ENCODE data around the gene FLNB.

Gene FLNB

DNA sequence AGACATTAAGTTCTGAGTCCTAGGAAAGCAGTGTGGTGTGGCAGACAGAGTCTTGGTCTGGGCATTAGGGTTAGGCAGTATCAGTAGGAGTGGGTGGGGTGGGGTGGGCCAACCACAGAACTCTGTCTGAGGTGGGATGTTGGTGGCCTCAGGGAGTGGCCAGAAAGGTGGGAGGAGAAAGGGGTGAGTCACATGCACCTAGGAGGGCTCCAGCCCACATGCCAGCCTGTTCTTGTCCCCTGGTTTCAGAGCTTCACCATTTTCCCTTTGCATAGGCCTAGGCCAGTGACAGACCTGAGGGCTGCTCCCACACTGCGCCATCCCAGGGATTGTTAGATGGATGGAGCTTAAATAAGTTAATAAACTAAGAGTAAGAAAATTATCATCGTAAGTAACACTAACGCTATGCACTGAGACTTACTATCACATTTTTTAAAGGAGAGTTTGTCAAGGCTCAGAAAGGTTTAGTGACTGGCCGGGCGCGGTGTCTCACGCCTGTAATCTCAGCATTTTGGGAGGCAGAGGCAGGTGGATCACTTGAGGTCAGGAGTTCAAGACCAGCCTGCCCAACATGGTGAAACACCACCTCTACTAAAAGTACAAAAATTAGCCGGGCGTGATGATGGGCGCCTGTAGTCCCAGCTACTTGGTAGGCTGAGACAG lies 168.7 kb downstream of the FLNB start:
- peaks cover 0 to 28% (median 3%) of the 10 kb centered on the region in 3 experiments for H3K27me3 ChIP-seq (ENCODE audit: control insufficient read depth in 3 of 3, insufficient read depth in 3 of 3, low read depth in 1 of 3, low read length in 3 of 3)
- WGBS, 2 donors (ENCODE audit: extremely low coverage in 2 of 2, insufficient read length in 2 of 2, insufficient replicate concordance in 1 of 2), result no CpG with 5 or more reads among the region's 10 CpGs
- H3K9me3 ChIP-seq (replicated peaks in 1 of 2; ENCODE audit: control insufficient read depth in 2 of 2, insufficient read depth in 1 of 2, low read depth in 1 of 2, low read length in 2 of 2), result no peaks in the 10 kb centered on the region
- no peak overlapping the region for H2BK15ac ChIP-seq (ENCODE audit: low read length)
- no peak overlapping the region for H3K4ac ChIP-seq (ENCODE audit: low read length)
- H3K4me3 ChIP-seq (ENCODE audit: low read length in 2 of 2), result no peak overlapping the region
- H4K8ac ChIP-seq (ENCODE audit: low read depth, low read length), result no peak overlapping the region
- no peak overlapping the region for H2BK12ac ChIP-seq (ENCODE audit: low read length)
- H2BK5ac ChIP-seq (ENCODE audit: low read length), result no peak overlapping the region
- H3K27ac ChIP-seq (replicated peaks; ENCODE audit: low read length), result no peak overlapping the region
- no peak overlapping the region for H3K23ac ChIP-seq (ENCODE audit: low read depth, low read length, poor library complexity)
- H3K79me1 ChIP-seq (ENCODE audit: low read depth, low read length), result no peaks in the 10 kb centered on the region
- no peak overlapping the region for H3K9ac ChIP-seq (ENCODE audit: low read depth, low read length, poor library complexity)
- H3K18ac ChIP-seq (ENCODE audit: low read length), result no peak overlapping the region
- peaks cover 10 to 13% of the 10 kb centered on the region in 2 donors for H3K4me1 ChIP-seq (ENCODE audit: control insufficient read depth in 2 of 2, insufficient read depth in 1 of 2, low read depth in 1 of 2, low read length in 2 of 2)
- H2AK5ac ChIP-seq (ENCODE audit: low read depth, low read length), result peak overlapping the region; percentile 71
- H4K91ac ChIP-seq (ENCODE audit: low read depth, low read length, poor library complexity), result no peak overlapping the region
- no peak overlapping the region for H3K4me2 ChIP-seq (ENCODE audit: insufficient read depth, low read length, poor library complexity, severe bottlenecking)
- H3K36me3 ChIP-seq (replicated peaks in 1 of 2; ENCODE audit: control insufficient read depth in 2 of 2, insufficient read depth in 2 of 2, low read length in 2 of 2), result no peaks in the 10 kb centered on the region
- no peak for DNase-seq (ENCODE audit: low spot score)
- H2AFZ ChIP-seq (ENCODE audit: low read length), result no peak overlapping the region
- no peak overlapping the region for H3K14ac ChIP-seq (ENCODE audit: low read length)
- H2BK120ac ChIP-seq (ENCODE audit: low read depth, low read length), result no peak overlapping the region

DNA sequence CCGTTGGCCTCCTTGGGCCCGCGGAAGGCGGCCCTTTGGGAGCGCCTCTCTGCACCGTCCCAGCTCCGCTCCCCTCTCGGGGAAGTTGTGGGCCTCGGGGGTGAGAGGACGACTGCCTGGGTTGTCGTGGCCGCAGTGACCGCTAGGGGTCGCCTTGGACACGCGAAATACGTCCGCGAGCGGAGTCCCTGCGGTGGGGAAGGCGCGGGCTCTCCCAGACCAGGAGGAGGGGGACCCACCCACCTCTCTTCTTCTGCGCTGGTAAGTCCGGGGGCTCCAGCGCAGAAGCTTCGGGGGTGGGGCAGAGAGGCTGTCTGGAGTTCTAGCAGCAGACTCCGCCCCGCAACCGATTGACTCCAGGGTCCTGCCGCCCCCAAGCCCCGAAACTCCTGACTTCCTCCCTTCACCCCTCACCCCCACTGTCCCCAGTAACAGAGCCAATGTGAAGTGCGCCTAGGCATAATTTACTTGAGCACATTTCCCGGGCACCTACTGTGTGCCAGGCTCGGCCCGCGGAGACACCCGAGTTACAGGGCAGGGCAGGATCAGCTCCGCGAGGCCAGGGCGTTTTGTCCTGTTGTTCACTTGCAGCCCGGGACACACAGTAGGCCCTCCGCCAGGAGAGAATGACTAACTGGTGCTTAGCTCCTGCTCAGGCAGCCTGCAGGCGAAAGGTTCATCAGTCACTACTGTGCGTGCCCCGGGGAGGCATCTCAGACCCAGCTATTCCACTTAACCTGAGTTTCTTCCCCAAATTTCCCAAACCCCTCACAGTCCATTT lies 169.7 kb downstream of the FLNB start:
- Histone ChIP-seq H2AFZ (ENCODE audit: low read length) (peak overlapping the region; percentile 91), H2BK120ac (ENCODE audit: low read depth, low read length) (no peak overlapping the region), H3K14ac (ENCODE audit: low read length) (peak overlapping the region; percentile 22), H3K23ac (ENCODE audit: low read depth, low read length, poor library complexity) (no peak overlapping the region), H4K91ac (ENCODE audit: low read depth, low read length, poor library complexity) (no peak overlapping the region), H3K4me3 (ENCODE audit: low read length in 2 of 2) (peak overlapping the region; percentile 20 to 68), H2BK15ac (ENCODE audit: low read length) (no peak overlapping the region), H4K8ac (ENCODE audit: low read depth, low read length) (peak overlapping the region; percentile 78), H3K4me1 (ENCODE audit: control insufficient read depth in 2 of 2, insufficient read depth in 1 of 2, low read depth in 1 of 2, low read length in 2 of 2) (peaks cover 10 to 13% of the 10 kb centered on the region in 2 donors), H3K79me1 (ENCODE audit: low read depth, low read length) (no peaks in the 10 kb centered on the region), H2AK5ac (ENCODE audit: low read depth, low read length) (no peak overlapping the region), H3K4me2 (ENCODE audit: insufficient read depth, low read length, poor library complexity, severe bottlenecking) (peak overlapping the region; percentile 67), H3K27ac (replicated peaks; ENCODE audit: low read length) (no peak overlapping the region), H3K9me3 (replicated peaks in 1 of 2; ENCODE audit: control insufficient read depth in 2 of 2, insufficient read depth in 1 of 2, low read depth in 1 of 2, low read length in 2 of 2) (no peaks in the 10 kb centered on the region), H2BK12ac (ENCODE audit: low read length) (no peak overlapping the region), H2BK5ac (ENCODE audit: low read length) (no peak overlapping the region), H3K27me3 (ENCODE audit: control insufficient read depth in 3 of 3, insufficient read depth in 3 of 3, low read depth in 1 of 3, low read length in 3 of 3) (peaks cover 0 to 28% (median 3%) of the 10 kb centered on the region in 3 experiments), H3K18ac (ENCODE audit: low read length) (peak overlapping the region; percentile 76), H3K36me3 (replicated peaks in 1 of 2; ENCODE audit: control insufficient read depth in 2 of 2, insufficient read depth in 2 of 2, low read length in 2 of 2) (no peaks in the 10 kb centered on the region), H3K9ac (ENCODE audit: low read depth, low read length, poor library complexity) (peak overlapping the region; percentile 18), H3K4ac (ENCODE audit: low read length) (no peak overlapping the region)
- DNase-seq (ENCODE audit: low spot score), result peak; percentile 86
- WGBS, 2 donors (ENCODE audit: extremely low coverage in 2 of 2, insufficient read length in 2 of 2, insufficient replicate concordance in 1 of 2), result no CpG with 5 or more reads among the region's 46 CpGs

DNA sequence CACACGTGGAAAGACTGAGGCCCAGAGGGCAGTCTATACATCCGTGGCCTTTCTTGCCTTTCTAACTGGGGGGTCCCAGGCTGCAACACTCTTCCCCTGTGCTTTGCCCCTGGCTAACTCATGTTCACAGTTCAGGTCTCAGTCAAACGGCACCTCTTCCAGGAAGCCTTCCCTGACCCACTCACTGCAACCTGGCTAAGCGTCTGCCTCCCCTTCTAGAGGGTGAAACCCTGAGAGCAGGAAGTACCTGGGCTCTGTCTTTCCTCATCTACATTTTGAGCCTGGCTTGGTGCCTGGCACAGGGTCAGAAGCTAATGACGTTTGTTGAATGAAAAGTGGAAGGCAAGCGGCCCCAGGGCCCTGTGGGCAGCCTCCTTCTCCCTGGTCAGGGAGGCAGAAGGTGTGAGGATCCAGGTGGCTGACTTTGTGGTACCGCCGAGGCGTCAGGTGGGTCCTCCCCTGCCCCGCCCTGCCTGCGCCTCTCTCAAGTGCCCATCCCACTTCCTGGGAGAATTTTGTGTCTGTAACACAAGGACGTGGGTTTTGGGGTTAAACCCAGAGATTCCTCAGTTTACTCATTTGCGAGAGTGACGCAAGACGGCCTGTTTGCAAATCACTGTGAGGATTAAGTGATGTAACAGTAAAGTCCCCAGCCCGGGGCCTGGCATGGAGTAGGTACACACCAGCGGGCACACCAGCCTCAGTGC lies 170.5 kb downstream of the FLNB start:
- H2BK12ac ChIP-seq (ENCODE audit: low read length), result no peak overlapping the region
- no peak overlapping the region for H2BK120ac ChIP-seq (ENCODE audit: low read depth, low read length)
- H3K4me1 ChIP-seq (ENCODE audit: control insufficient read depth in 2 of 2, insufficient read depth in 1 of 2, low read depth in 1 of 2, low read length in 2 of 2), result peaks cover 10% of the 10 kb centered on the region in 2 donors
- no peak overlapping the region for H3K23ac ChIP-seq (ENCODE audit: low read depth, low read length, poor library complexity)
- H2BK15ac ChIP-seq (ENCODE audit: low read length), result no peak overlapping the region
- H3K27ac ChIP-seq (replicated peaks; ENCODE audit: low read length), result no peak overlapping the region
- no peak overlapping the region for H3K9ac ChIP-seq (ENCODE audit: low read depth, low read length, poor library complexity)
- H3K36me3 ChIP-seq (replicated peaks in 1 of 2; ENCODE audit: control insufficient read depth in 2 of 2, insufficient read depth in 2 of 2, low read length in 2 of 2), result no peaks in the 10 kb centered on the region
- peaks cover 0 to 31% (median 3%) of the 10 kb centered on the region in 3 experiments for H3K27me3 ChIP-seq (ENCODE audit: control insufficient read depth in 3 of 3, insufficient read depth in 3 of 3, low read depth in 1 of 3, low read length in 3 of 3)
- H3K18ac ChIP-seq (ENCODE audit: low read length), result peak overlapping the region; percentile 76
- no CpG with 5 or more reads among the region's 17 CpGs for WGBS, 2 donors (ENCODE audit: extremely low coverage in 2 of 2, insufficient read length in 2 of 2, insufficient replicate concordance in 1 of 2)
- no peak overlapping the region for H3K4me3 ChIP-seq (ENCODE audit: low read length in 2 of 2)
- H3K79me1 ChIP-seq (ENCODE audit: low read depth, low read length), result no peaks in the 10 kb centered on the region
- H3K4me2 ChIP-seq (ENCODE audit: insufficient read depth, low read length, poor library complexity, severe bottlenecking), result no peak overlapping the region
- H2AFZ ChIP-seq (ENCODE audit: low read length), result peak overlapping the region; percentile 91
- H2AK5ac ChIP-seq (ENCODE audit: low read depth, low read length), result no peak overlapping the region
- H3K4ac ChIP-seq (ENCODE audit: low read length), result no peak overlapping the region
- H2BK5ac ChIP-seq (ENCODE audit: low read length), result no peak overlapping the region
- no peak for DNase-seq (ENCODE audit: low spot score)
- H4K8ac ChIP-seq (ENCODE audit: low read depth, low read length), result no peak overlapping the region
- H3K9me3 ChIP-seq (replicated peaks in 1 of 2; ENCODE audit: control insufficient read depth in 2 of 2, insufficient read depth in 1 of 2, low read depth in 1 of 2, low read length in 2 of 2), result no peaks in the 10 kb centered on the region
- H4K91ac ChIP-seq (ENCODE audit: low read depth, low read length, poor library complexity), result no peak overlapping the region
- H3K14ac ChIP-seq (ENCODE audit: low read length), result no peak overlapping the region

Measured in neuronal stem cell (in vitro differentiated cells).